Central memory CD4-positive, alpha-beta T cell (primary cell): ENCODE data around the gene GYPE.
"Not testable (repeated sequence)": the region's sequence is repeated elsewhere in the genome, so short reads cannot be mapped to it uniquely, and the experiment has no call there.

Experiments used
- DNase-seq: peaks from one replicate; pipeline ENCODE4 v3.0.0; 2022
- total RNA-seq, 3 experiments: gene quantifications; one replicate each; lab custom pipeline; 2026; lab: John Stamatoyannopoulos, UW

The GYPE gene
- 0.35 to 0.98 (median 0.77) reads per million in 3 experiments for total RNA-seq

DNA sequence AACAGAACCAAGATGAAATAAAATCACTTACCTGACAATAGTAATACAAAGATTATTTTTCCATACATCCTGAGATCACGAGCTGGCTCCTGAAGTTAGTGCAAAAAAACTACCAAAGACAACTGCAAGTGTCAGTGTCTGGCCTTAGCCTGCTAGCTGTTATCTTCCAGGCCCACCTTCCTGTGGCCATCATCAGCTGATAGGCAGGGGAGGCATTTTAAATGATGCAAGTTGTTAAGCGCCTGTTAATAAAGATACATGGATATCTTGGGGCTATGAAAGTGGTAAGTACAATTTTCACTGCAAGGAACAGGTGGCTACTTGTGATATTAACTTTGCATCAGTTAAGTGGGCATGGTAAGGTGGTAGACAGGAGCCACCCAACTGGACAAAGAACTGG is at the start of gene GYPE:
Gene GYPE (minus strand): TSS at position 120 of the 400 bp plus-strand sequence. CDS start 52 bp downstream, at position 68.
- DNase-seq, result not testable (repeated sequence)

DNA sequence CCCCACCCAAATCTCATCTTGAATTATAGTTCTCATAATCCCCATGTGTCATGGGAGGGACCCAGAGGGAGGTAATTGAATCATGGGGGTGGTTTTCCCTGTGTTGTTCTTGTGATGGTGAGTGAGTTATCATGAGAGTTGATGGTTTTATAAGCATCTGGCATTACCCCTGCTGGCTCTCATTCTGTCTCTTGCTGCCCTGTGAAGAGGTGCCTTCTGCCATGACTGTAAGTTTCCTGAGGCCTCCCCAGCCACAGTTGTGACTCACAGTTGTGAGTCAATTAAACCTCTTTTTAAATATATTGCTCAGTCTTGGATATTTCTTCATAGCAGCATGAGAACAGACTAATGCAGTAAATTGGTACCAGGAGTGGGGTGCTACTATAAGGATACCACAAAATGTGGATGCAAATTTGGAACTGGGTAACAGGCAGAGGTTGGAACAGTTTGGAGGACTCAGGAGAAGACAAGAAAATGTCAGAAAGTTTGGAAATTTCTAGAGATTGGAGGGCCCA is 46.2 kb upstream of the GYPE start:
- DNase-seq, result not testable (repeated sequence)

DNA sequence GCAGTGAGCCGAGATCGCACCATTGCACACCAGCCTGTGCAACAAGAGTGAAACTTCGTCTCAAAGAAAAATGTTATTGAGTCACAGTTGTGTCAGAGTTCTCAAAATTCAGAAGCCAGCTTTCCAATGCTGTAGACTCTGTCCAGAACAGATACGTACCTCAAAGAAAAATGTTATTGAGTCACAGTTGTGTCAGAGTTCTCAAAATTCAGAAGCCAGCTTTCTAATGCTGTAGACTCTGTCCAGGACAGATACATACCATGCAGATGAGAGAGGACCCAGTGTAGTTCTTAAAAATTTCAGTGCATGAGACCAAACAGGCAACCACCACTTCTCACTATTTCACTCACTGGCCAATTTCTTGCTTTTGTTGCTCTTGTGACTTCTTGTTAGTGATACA is 45.6 kb upstream of the GYPE start:
- not testable (repeated sequence) for DNase-seq

GRCh38 chr4:143950185-143950584 is 44.8 kb upstream of the GYPE start:
- not testable (repeated sequence) for DNase-seq

DNA sequence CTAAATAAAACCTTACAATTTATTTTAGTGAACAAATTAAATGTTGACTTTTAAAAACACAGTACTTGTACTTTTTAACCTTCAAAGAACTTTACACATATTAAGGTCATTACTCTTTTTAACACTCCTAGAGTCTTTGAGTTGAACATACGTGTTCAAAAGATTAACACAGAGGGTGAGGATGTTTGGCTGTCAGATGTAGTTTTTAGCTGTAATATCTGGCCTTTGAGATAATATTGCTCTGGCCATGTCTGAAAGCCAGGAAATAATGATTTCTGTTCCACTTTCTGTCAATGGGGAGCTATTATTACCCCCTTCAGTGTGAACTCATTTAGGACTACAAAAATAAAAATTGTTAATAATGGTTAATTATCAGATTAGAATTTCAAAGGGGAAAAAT is 42.1 kb upstream of the GYPE start:
- DNase-seq, result not testable (repeated sequence)

DNA sequence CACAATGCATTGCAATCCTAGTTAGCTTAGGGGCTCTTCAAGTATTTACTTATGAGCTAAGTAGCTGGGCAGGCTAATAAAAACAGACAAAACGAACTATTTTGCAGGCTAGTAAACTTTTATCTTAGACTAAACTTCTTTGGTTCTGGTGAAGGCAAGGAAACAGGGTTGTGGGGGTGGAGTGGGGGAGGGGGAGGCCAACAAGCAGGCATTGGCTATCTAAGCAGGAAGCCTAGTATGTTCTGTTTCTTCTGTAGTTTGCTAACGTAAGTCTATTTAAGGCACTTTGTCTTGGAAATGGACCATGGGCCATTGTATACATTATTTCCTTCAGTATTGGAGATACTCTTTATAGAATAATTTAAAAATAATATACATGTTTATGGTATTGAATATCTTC is 35.3 kb upstream of the GYPE start:
- not testable (repeated sequence) for DNase-seq

DNA sequence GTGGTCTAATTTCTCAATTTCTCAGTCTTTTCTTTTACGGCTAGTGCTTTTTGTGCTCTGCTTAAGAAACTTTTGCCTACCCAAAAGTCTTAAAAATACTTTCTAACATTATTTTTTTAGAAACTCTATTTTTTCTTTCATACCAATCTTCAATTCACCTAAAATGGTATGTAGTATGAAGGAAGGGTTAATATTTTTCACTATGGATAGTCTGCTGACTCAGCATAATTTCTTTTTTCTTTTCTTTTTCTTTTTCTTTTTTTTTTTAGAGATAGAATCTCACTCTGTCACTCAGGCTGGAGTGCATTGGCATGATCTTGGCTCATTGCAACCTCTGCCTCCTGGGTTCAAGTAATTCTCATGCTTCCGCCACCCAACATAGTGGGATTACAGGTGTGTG is 34.2 kb upstream of the GYPE start:
- DNase-seq, result no peak

DNA sequence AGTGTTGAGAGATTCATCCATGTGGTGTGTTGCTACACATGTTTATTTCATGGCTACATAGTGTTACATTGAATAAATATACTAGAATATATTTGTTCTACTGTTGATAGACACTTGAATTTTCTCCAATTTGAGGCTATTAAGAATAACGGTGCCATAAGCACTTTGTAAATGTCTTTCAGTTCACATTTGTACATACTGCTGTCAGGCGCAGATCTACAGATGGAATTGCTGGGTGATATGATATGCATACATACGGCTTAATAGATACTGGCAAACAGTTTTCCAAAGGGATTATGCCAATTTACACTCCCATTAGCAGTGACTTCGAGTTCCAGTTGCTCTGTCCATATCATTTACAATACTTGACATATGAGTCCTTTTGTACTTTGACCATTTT is 33.5 kb upstream of the GYPE start:
- DNase-seq, result not testable (repeated sequence)

DNA sequence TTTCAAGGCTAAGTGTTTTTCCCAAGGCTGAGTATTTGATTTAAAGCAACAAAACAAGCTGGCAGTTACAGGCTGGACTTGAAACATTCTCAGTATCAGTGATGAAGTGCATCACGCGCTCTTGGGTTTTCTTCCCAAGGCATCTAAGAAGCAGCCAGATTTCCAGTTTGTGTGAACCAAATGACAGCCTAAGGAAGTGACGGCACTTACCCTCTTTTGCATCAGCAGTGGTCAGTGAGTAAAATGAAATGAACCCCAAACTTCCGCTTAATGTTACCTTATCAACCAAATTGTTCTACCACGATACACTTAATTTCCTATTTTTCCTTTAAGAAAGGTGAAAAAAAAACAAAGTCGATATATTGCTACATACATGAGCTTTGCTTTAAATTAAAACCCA is 15.8 kb upstream of the GYPE start:
- no peak for DNase-seq

- not testable (repeated sequence) for DNase-seq
Measured at GRCh38 chr4:143916485-143916884, 11.1 kb upstream of the GYPE start.

DNA sequence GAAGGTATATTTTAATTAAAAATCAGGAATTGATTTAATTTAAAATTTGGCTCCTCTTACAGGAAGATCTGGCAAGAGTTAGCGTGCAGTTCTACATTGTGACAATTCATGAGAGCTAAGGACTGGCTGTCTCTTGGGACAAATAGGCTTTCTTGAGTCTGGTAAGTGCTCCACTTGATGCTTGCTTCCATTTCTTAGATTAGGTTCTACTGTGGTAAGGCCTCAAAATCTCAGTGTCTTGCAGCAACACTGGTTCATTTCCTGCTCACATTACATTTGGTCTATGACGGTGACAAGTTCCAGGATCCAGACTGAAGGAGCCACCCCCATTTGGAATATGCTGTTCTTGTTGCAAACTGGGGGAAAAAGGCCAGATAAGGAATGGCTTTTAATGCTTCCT is 7.1 kb upstream of the GYPE start:
- not testable (repeated sequence) for DNase-seq

- not testable (repeated sequence) for DNase-seq
Measured at GRCh38 chr4:143911528-143912417, 6.4 kb upstream of the GYPE start.

DNA sequence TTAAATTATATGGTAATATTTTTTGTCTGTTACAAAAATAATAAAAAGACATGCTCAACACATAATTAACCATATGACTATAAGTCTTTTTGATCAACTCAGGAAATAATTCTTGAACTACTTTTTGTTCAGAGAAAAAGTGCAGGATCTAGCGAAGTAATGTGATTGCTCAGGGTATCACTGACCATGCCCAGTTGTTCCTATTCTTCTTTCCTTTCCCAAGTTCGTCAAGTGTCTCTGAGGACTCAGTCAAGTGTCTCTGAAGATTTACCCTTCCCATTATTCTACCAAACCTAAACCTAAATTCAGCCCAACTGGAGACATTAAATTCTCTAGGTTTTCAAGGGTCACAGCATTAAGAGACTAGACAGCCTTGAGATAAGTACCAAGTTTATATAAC is 5.5 kb upstream of the GYPE start:
- DNase-seq, result not testable (repeated sequence)

GRCh38 chr4:143907811-143908210 is 2.5 kb upstream of the GYPE start:
- DNase-seq, result not testable (repeated sequence)

- DNase-seq, result not testable (repeated sequence)
Measured at GRCh38 chr4:143904431-143904830, 928 bp downstream of the GYPE start.

- DNase-seq, result not testable (repeated sequence)
Measured at GRCh38 chr4:143890323-143890722, 15.0 kb downstream of the GYPE start.

DNA sequence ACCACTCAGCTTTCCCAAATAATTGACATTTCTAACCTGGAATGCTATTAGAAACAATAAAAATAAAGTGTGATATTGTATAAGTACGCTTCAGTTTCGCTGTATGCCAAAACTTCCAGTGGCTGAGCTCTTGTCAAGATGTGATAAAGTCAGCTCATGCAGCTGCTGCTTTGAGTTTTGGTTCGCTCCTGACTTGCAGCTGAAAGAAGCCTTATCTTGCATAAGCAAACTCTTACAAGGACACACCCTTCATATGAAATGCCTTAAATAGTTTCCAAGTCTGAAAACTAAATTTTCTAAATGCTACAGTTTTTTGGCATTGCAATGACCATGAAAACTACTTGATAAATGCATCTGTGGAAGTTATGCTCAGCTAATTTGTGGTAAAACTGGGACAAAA is 17.2 kb downstream of the GYPE start:
- not testable (repeated sequence) for DNase-seq

DNA sequence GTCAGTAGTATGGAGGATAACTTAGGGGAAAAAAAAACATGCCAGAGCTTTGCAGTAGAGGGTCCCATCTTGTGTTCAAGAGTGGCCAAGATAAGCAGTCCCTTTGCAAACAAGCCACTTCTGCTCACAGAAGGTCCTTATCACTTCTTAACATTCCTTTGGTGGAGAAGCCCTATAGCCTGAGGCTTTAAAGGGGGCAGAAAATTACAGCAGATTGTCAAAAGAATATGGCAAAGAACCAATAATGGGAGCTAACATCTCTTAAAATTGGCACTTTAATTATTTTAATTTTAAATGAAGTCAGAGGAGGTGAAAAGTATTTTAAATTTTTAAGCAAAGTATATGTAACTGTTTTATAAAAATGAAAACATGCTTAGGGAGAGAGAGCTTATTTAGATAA is 20.4 kb downstream of the GYPE start:
- DNase-seq, result not testable (repeated sequence)

- DNase-seq, result no peak
Measured at GRCh38 chr4:143883529-143883928, 21.8 kb downstream of the GYPE start.

GRCh38 chr4:143882892-143883291 is 22.5 kb downstream of the GYPE start:
- DNase-seq, result no peak

GRCh38 chr4:143879561-143879960 is 25.8 kb downstream of the GYPE start:
- DNase-seq, result not testable (repeated sequence)

DNA sequence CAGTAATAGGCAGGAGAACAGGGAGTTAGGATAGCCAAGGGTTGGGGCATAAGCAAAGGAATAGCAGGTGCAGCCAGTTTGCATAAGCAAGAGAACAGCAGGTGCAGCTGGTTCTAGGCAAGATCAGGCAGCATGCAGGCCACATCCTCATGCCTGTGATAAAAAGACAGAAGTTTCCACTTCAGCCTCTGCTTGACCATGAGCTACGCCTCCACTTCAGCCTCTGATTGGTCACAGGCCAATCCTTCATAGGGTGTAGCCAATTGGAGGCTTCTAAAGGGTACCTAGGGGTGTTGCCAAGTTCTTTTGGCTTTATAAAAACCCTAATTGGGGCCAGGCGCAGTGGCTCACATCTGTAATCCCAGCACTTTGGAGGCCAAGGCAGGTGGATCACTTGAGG is 30.0 kb downstream of the GYPE start:
- not testable (repeated sequence) for DNase-seq

DNA sequence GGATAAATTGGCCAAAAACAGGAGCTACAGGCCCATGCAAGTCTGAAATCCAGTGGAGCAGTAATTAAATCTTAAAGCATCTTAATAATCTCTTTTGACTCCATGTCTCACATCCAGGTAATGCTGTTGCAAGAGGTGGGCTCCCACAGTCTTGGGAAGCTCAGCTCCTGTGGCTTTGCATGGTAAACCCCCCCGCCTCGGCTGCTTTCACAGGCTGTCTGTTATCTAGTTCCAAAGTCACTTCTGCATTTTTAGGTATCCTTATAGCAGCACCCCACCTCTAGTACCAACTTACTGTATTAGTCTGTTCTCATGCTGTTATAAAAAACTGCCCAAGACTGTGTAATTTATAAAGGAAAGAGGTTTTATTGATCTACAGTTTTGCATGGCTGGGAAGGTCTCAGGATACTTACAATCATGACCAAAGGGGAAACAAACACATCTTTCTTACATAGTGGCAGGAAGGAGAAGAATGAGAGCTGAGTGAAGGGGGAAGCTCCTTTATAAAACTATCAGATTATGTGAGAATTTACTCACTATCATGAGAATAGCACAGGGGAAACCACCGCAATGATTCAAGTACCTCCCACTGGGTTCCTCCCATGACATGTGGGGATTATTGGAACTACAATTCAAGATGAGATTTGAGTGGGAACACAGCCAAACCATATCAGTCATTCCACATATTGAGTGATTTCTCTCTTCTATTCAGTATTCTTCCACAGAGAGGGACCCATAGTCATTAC is 34.7 kb downstream of the GYPE start:
- DNase-seq, result not testable (repeated sequence)
